PC-3 (cell line): ENCODE results near the gene CDKN3. TPM values are rescaled to one million over a fixed set of nuclear protein-coding genes. Genes with fewer than 3 reads are reported as not detected.
"Not testable (repeated sequence)": the region's sequence is repeated elsewhere in the genome, so short reads cannot be mapped to it uniquely, and the experiment has no call there.

Experiments
- ATAC-seq: fragments of 200-7000 bp; cut with Tn5 transposase; 2 replicates; pipeline ENCODE4 v1.9.1; 2020; ENCODE audit warnings: mild to moderate bottlenecking, moderate library complexity
- BruUV-seq: library from RNA; stranded (reverse); fragments of 400-500 nt; replicated peaks from 2 replicates; lab custom pipeline; 2021; lab: Mats Ljungman, UMichigan
- CTCF ChIA-PET: fragments of 300-600 bp; sonication (Branson Sonifier 250); formaldehyde crosslinking; loops from one replicate; lab custom pipeline; 2022; ENCODE audit warnings: antibody characterized with exemption; lab: Charles Lee
- POLR2A ChIA-PET: fragments of 300-600 bp; sonication (Branson Sonifier 250); formaldehyde crosslinking; loops from one replicate; lab custom pipeline; 2022; ENCODE audit warnings: antibody characterized with exemption; ENCODE audit not compliant: unreplicated experiment; lab: Charles Lee
- DNase-seq: peaks from one replicate; pipeline ENCODE4 v3.0.0-alpha.2; 2015
- H2AFZ ChIP-seq: fragments of 300-600 bp; sonication (generic); 2 replicates; pipeline ENCODE4 v1.6.0; 2016; ENCODE audit warnings: antibody characterized with exemption, low read length
- H3F3A ChIP-seq: fragments of 300-600 bp; sonication (generic); one replicate; pipeline ENCODE4 v1.6.0; 2017; ENCODE audit warnings: antibody characterized with exemption, low read length, control low read depth, mild to moderate bottlenecking; ENCODE audit not compliant: unreplicated experiment
- H3K27ac ChIP-seq: fragments of 300-600 bp; sonication (generic); 2 replicates; pipeline ENCODE4 v1.5.1; 2016; ENCODE audit warnings: mild to moderate bottlenecking, low read length
- H3K27me3 ChIP-seq: fragments of 300-600 bp; sonication (generic); 2 replicates; pipeline ENCODE4 v1.6.1; 2016; ENCODE audit warnings: low read length, mixed read lengths
- H3K36me3 ChIP-seq: fragments of 300-600 bp; sonication (generic); 2 replicates; pipeline ENCODE4 v1.6.1; 2016; ENCODE audit warnings: low read depth, mixed run types, low read length, mixed read lengths
- H3K4me1 ChIP-seq: fragments of 300-600 bp; sonication (generic); 2 replicates; pipeline ENCODE4 v1.5.1; 2016; ENCODE audit warnings: low read length; ENCODE audit not compliant: insufficient read depth
- H3K4me2 ChIP-seq: fragments of 300-600 bp; sonication (generic); 2 replicates; pipeline ENCODE4 v1.6.0; 2016; ENCODE audit warnings: low read length
- H3K4me3 ChIP-seq: fragments of 300-600 bp; sonication (generic); 2 replicates; pipeline ENCODE4 v1.5.1; 2016; ENCODE audit warnings: mild to moderate bottlenecking, low read length, mixed read lengths
- H3K79me2 ChIP-seq: fragments of 300-600 bp; sonication (generic); 2 replicates; pipeline ENCODE4 v1.6.1; 2017; ENCODE audit warnings: low read length, mixed read lengths
- H3K9ac ChIP-seq: fragments of 300-600 bp; sonication (generic); 2 replicates; pipeline ENCODE4 v1.6.0; 2016; ENCODE audit warnings: mild to moderate bottlenecking, low read length
- H3K9me2 ChIP-seq: fragments of 300-600 bp; sonication (generic); replicated peaks from 2 replicates; pipeline ENCODE4 v1.6.1; 2016; ENCODE audit warnings: mixed run types, low read length, mixed read lengths
- H3K9me3 ChIP-seq: fragments of 300-600 bp; sonication (generic); 2 replicates; pipeline ENCODE4 v1.6.1; 2016; ENCODE audit warnings: low read length, mixed read lengths
- H4K20me1 ChIP-seq: fragments of 300-600 bp; sonication (generic); 2 replicates; pipeline ENCODE4 v1.6.1; 2016; ENCODE audit warnings: low read length, mixed read lengths
- CTCF ChIP-seq: fragments of 300-600 bp; sonication (generic); conservative IDR thresholded peaks from 2 replicates; pipeline ENCODE4 v1.5.1; 2017; ENCODE audit warnings: antibody characterized with exemption, low read depth, mild to moderate bottlenecking, low read length
- EZH2 ChIP-seq: fragments of 300-600 bp; sonication (generic); IDR thresholded peaks from one replicate; pipeline ENCODE4 v1.6.1; 2017; ENCODE audit warnings: antibody characterized with exemption, mild to moderate bottlenecking, low read length; ENCODE audit not compliant: unreplicated experiment
- EZH2phosphoT487 ChIP-seq: fragments of 300-600 bp; sonication (generic); IDR thresholded peaks from 2 replicates; pipeline ENCODE4 v1.6.1; 2018; ENCODE audit warnings: mild to moderate bottlenecking, antibody characterized with exemption, low read length, borderline replicate concordance
- intact Hi-C: fragments of 100-400 bp; cut with micrococcal nuclease; formaldehyde crosslinking; loops from 2 replicates; pipeline ENCODE4 v1.9.0; 2023
- total RNA-seq: library from RNA; depleted of rRNA; stranded (reverse); fragments of >200 nt; gene quantifications from 2 replicates; pipeline ENCODE4 v1.2.3, GENCODE V29; 2014

Gene CDKN3
- total RNA-seq, 1 experiment from 2014 or later = 434 TPM

DNA sequence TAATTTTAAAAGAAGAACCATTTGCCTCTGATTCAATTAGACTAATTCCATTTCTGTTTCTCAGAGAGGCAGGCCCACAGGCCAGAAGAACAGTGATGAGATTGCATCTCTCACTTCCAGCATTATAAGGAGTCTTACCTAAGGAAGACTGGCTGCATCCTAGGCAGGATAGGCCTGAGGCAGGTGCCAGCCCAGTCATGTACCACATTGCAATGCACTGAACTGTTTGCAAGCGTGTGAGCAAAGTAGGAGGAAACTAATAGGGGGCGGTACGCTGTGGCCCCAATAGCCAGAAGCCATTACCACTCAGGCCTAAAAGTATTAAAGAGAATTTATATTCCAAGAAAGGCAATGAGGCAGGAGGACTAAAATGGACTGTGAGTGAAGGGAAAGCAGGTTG, 56.4 kb downstream of the CDKN3 start:
- POLR2A ChIA-PET = no interaction called here

GRCh38 chr14:54453990-54454389, 57.2 kb downstream of the CDKN3 start:
- H3K27me3 ChIP-seq, H3K9me2 ChIP-seq, H4K20me1 ChIP-seq, intact Hi-C loops, H3F3A ChIP-seq, H3K9ac ChIP-seq, H3K4me1 ChIP-seq, H3K4me2 ChIP-seq, H3K9me3 ChIP-seq, H3K4me3 ChIP-seq, H3K27ac ChIP-seq, H2AFZ ChIP-seq, H3K79me2 ChIP-seq, BruUV-seq, H3K36me3 ChIP-seq, CTCF ChIA-PET: not testable (repeated sequence)
- ATAC-seq (peak; percentile 63), DNase-seq (peak; percentile 65)
- POLR2A ChIA-PET = interaction anchor here (0.6 kb wide), 1 partner anchor 55 kb away, joined by 4 read pairs; the partner anchor contains the start of gene CGRRF1

More for the DNA sequence above, 56.4 kb downstream of the CDKN3 start:
- Histone ChIP-seq H3K9ac (no peak overlapping the region), H2AFZ (no peak overlapping the region), H3K9me3 (no peaks in the 10 kb centered on the region), H3K9me2 (no peaks in the 10 kb centered on the region), H3K4me1 (no peaks in the 10 kb centered on the region), H3K36me3 (no peaks in the 10 kb centered on the region), H3K79me2 (no peaks in the 10 kb centered on the region), H3K4me2 (no peak overlapping the region), H3K4me3 (no peak overlapping the region), H4K20me1 (no peaks in the 10 kb centered on the region), H3K27ac (no peak overlapping the region), H3F3A (no peaks in the 10 kb centered on the region), H3K27me3 (no peaks in the 10 kb centered on the region)
- CTCF ChIA-PET = no interaction called here
- intact Hi-C loops = no loop called here
- no peak for ATAC-seq
- DNase-seq = no peak
- no TSS peak for BruUV-seq
- no peak for TF ChIP-seq CTCF
- TF ChIP-seq EZH2phosphoT487 = no peak
- TF ChIP-seq EZH2 = no peak

DNA sequence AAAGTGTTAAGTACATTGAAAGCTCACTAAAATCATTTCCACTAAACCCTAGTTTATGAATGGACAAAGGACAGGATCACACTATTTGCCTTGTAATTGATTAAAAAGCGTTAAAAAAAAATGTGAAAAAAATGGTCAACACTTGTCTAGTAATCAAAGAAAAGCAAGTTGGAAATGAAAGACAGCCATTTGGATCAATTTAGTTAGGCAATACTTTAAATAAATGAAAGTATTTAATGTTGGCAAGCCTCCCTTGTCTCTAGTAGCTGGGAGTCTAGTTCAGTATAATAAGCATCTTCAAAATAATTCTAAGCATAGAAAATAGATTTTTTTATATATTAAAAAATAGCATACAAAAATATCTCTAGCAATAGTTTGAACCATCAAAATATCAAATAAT, 58.6 kb downstream of the CDKN3 start:
- no peak for ATAC-seq
- Histone ChIP-seq H3K9me3 (no peaks in the 10 kb centered on the region; the same call in 1 of the 2 replicates), H3K36me3 (no peaks in the 10 kb centered on the region), H3K79me2 (no peaks in the 10 kb centered on the region), H3K9me2 (no peaks in the 10 kb centered on the region), H3K4me2 (no peak overlapping the region), H3K27ac (no peak overlapping the region), H2AFZ (no peak overlapping the region), H3F3A (no peaks in the 10 kb centered on the region), H3K4me1 (no peaks in the 10 kb centered on the region), H3K27me3 (no peaks in the 10 kb centered on the region), H3K4me3 (no peak overlapping the region), H3K9ac (no peak overlapping the region), H4K20me1 (no peaks in the 10 kb centered on the region)
- POLR2A ChIA-PET = no interaction called here
- no TSS peak for BruUV-seq
- CTCF ChIA-PET = interaction anchor here (0.6 kb wide), 1 partner anchor 33 kb away, joined by 3 read pairs; no protein-coding TSS in a partner anchor
- DNase-seq = no peak
- no peak for TF ChIP-seq EZH2
- no peak for TF ChIP-seq CTCF
- no peak for TF ChIP-seq EZH2phosphoT487
- intact Hi-C loops = no loop called here

GRCh38 chr14:54456820-54457608, 60.2 kb downstream of the CDKN3 start:
- H3K4me1 ChIP-seq, H3K27ac ChIP-seq, intact Hi-C loops, BruUV-seq, H4K20me1 ChIP-seq, H3K4me3 ChIP-seq, H3K9me2 ChIP-seq, H3K27me3 ChIP-seq, H2AFZ ChIP-seq, H3K4me2 ChIP-seq, H3K9ac ChIP-seq, H3K36me3 ChIP-seq, H3K9me3 ChIP-seq, H3F3A ChIP-seq, H3K79me2 ChIP-seq, POLR2A ChIA-PET: not testable (repeated sequence)
- CTCF ChIA-PET = interaction anchor here (0.5 kb wide), 1 partner anchor 1880 kb away, joined by 8 read pairs; no protein-coding TSS in a partner anchor
- DNase-seq (peak; percentile 63), ATAC-seq (peak; percentile 85)
